ENCODE data around the gene ZNF12. TPM values are rescaled to one million over a fixed set of nuclear protein-coding genes. Genes with fewer than 3 reads are reported as not detected.

The ZNF12 gene
- polyA plus RNA-seq, 6 donors from 2014 or later: 12.8 to 30.7 (median 22.9) TPM

DNA sequence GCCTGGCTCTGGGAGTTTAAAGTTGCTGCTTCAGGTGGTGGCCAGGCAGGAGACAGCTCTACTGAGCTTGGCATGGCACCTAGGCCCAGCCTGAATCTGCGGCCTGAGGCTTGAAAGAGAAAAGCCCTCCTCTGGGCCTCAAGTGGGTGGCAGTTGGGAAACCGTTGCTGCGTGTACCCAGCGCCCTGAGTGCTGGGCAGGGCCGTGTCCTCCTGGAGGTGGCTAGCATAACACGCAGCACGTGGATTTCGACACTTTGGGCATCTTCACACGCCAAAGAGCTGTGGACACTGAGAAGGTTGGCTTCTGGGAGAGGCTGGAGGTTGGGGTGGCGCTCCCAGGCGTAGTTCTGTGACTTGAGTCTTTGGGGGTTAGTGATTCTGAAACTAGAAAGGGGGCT is 67.1 kb downstream of the ZNF12 start:
- peak overlapping the region in 5 of 8 donors; percentile 61 to 92 (median 86) for H3K4me3 Mint-ChIP-seq

DNA sequence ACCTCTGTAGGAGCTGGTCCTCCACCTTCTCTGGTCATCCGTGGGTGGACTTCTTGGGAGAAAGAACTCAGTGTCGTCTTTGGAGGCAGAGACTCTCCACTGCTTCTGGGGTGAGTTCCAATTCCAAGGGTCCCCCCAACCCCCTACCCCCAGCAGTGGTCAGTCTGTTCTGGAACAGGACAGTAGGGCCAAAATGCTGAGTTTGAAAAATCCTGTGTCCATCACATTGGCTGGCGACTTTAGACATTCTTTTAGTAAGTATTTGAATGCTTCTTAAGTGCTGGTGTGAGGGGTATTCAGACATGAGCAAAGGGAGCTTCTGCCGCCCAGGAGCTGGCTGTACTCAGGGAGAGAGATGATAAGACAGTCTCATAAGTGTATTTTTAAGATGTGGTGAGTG is 67.7 kb downstream of the ZNF12 start:
- DNase-seq (no peak), ATAC-seq (ENCODE audit: low read depth in 2 of 2) (no peak)
- Mint-ChIP-seq H3K36me3 (peaks cover 0 to 24% of the 10 kb centered on the region in 2 donors), H3K27ac (peak overlapping the region in 5 of 6 donors; percentile 58 to 92 (median 81)), H3K4me1 (peaks cover 30 to 55% (median 32%) of the 10 kb centered on the region in 3 donors), H3K4me3 (peak overlapping the region in 7 of 8 donors; percentile 61 to 93 (median 86)), H3K27me3 (no peaks in the 10 kb centered on the region), H3K9me3 (no peaks in the 10 kb centered on the region)

More for the DNA sequence above, 67.1 kb downstream of the ZNF12 start:
- Mint-ChIP-seq H3K9me3 (no peaks in the 10 kb centered on the region), H3K27ac (peak overlapping the region in 4 of 6 donors; percentile 44 to 92 (median 82)), H3K36me3 (peaks cover 0 to 24% of the 10 kb centered on the region in 2 donors), H3K27me3 (no peaks in the 10 kb centered on the region), H3K4me1 (peaks cover 26 to 50% (median 32%) of the 10 kb centered on the region in 3 donors)
- ATAC-seq (ENCODE audit: low read depth in 2 of 2) (no peak), DNase-seq (no peak)

Other genes starting within 250 kb of the ZNF12 start
- gene KDELR2, start 222.8 kb downstream of the ZNF12 start, polyA plus RNA-seq (ENCODE audit: low read depth in 6 of 6): 10 to 100 TPM; 33.8 to 64.8 (median 53.3) TPM
- under 1 TPM in 2 of 6 donors, not detected in 4; 0.08 to 0.17 TPM for gene GRID2IP, start 155.5 kb downstream of the ZNF12 start, polyA plus RNA-seq (ENCODE audit: low read depth in 6 of 6)
- 10 to 100 TPM; 77.9 to 97.7 (median 81.4) TPM for gene ZDHHC4, start 129.5 kb downstream of the ZNF12 start, polyA plus RNA-seq (ENCODE audit: low read depth in 6 of 6)
- gene INTS15, start 116.9 kb downstream of the ZNF12 start, polyA plus RNA-seq (ENCODE audit: low read depth in 6 of 6): 10 to 100 TPM; 27.1 to 47.7 (median 34.4) TPM
- gene ZNF853, start 91.3 kb downstream of the ZNF12 start, polyA plus RNA-seq (ENCODE audit: low read depth in 6 of 6): 1 to 10 TPM; 1.1 to 4.0 (median 1.7) TPM
- gene ZNF316, start 69.6 kb downstream of the ZNF12 start, polyA plus RNA-seq (ENCODE audit: low read depth in 6 of 6): 1 to 10 TPM in 5 of 6 donors, under 1 TPM in 1; 0.97 to 5.7 (median 1.8) TPM
- gene RSPH10B2, start 47.2 kb upstream of the ZNF12 start, polyA plus RNA-seq (ENCODE audit: low read depth in 6 of 6): under 1 TPM in 1 of 6 donors, not detected in 5; 0.08 TPM
- gene CCZ1B, start 119.3 kb upstream of the ZNF12 start, polyA plus RNA-seq (ENCODE audit: low read depth in 6 of 6): 10 to 100 TPM; 13.0 to 40.8 (median 29.7) TPM

All from naive B cell (primary cell).